Activated CD8-positive, alpha-beta memory T cell treated with anti-CD3 and anti-CD28 coated beads, Interleukin-2, amount 50 U/mL, for 24 hours (primary cell): ENCODE results near the gene LDB3.

Experiments
- DNase-seq: peaks from one replicate; pipeline ENCODE4 v3.0.0-alpha.2; 2020; ENCODE audit errors: extremely low read depth

LDB3 gene

GRCh38 chr10:86759073-86759672, 90.9 kb downstream of the LDB3 start:
- DNase-seq, result no peak

GRCh38 chr10:86763404-86763803, 95.1 kb downstream of the LDB3 start:
- no peak for DNase-seq

- no peak for DNase-seq
These were observed 97.2 kb downstream of the LDB3 start for GRCh38 chr10:86765548-86765947.

- no peak for DNase-seq
These were observed 100.2 kb downstream of the LDB3 start for GRCh38 chr10:86768412-86769062.

GRCh38 chr10:86769991-86770390, 101.7 kb downstream of the LDB3 start:
- DNase-seq, result no peak

- no peak for DNase-seq
These were observed 102.2 kb downstream of the LDB3 start for GRCh38 chr10:86770412-86770960.

- no peak for DNase-seq
These were observed 105.2 kb downstream of the LDB3 start for GRCh38 chr10:86773498-86773897.

GRCh38 chr10:86775056-86775869, 107.0 kb downstream of the LDB3 start:
- DNase-seq, result no peak

GRCh38 chr10:86775870-86776180, 107.5 kb downstream of the LDB3 start:
- DNase-seq, result no peak

GRCh38 chr10:86779220-86780017, 111.1 kb downstream of the LDB3 start:
- no peak for DNase-seq

GRCh38 chr10:86782701-86783418, 114.5 kb downstream of the LDB3 start:
- DNase-seq, result no peak

GRCh38 chr10:86785037-86785436, 116.7 kb downstream of the LDB3 start:
- no peak for DNase-seq
